HG03159 (cell line): Measurements from ENCODE around the gene WASF2.

ENCODE experiments used
- ATAC-seq: cut with Tn5 transposase; IDR thresholded peaks from one replicate; pipeline ENCODE4 v1.9.1; 2021; ENCODE audit warnings: mild to moderate bottlenecking, moderate library complexity; ENCODE audit not compliant: unreplicated experiment

WASF2 gene

GRCh38 chr1:27522432-27523336, 32.7 kb upstream of the WASF2 start:
- no peak for ATAC-seq

- no peak for ATAC-seq
These were observed 32.0 kb upstream of the WASF2 start for GRCh38 chr1:27521861-27522431.

DNA sequence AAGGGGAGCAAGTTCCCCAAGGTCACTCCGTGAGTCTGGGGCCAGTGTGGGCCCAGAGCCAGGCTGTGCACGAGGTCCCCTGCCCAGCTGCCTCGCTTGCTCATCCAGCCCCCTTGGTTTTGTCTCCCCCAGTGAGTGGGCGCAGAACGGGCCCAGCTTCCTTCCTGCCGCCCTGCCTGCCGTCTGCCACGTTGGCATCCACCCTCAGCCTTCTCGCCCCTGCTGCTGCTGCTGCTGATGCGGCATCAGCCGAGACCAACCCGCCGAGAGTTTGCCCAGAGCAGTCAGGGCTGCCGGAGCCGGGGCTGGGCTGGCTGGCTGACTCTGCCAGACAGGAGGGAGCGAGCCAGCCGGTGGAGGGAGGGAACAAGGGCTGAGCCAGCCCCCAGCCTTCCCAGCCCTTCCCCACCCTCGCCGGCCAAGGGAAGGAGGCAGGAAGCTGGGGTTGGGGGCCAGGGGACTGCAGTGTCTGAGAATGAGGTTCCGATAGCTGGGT, 31.4 kb upstream of the WASF2 start:
- ATAC-seq: no peak

DNA sequence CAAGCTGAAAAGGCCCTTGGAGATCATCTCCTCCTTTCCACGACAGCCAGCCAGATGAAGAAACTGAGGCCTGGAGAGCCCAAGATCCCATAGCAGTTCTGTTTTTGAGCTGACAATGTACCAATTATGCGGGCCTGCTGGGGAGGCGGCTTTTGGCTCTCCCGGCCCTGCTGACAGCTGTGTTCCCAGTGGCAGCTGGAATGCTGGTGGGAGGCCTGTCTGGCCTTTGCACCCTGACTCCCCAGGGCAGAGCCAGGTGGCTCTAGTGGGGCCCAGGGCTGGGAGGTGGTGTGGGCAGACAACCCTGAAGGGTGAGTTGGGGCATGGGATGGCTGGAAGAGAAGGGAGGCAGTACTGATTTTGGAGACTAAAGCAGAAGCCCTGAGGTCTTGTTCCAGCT, 30.7 kb upstream of the WASF2 start:
- no peak for ATAC-seq

- no peak for ATAC-seq
These were observed 29.6 kb upstream of the WASF2 start for GRCh38 chr1:27519331-27520258.

- no peak for ATAC-seq
These were observed 28.8 kb upstream of the WASF2 start for GRCh38 chr1:27518808-27519207.

- no peak for ATAC-seq
These were observed 28.1 kb upstream of the WASF2 start for GRCh38 chr1:27517907-27518718.

- no peak for ATAC-seq
These were observed 27.3 kb upstream of the WASF2 start for GRCh38 chr1:27517301-27517700.

- ATAC-seq: no peak
These were observed 25.7 kb upstream of the WASF2 start for GRCh38 chr1:27515626-27516025.

GRCh38 chr1:27513958-27514357, 24.0 kb upstream of the WASF2 start:
- no peak for ATAC-seq

DNA sequence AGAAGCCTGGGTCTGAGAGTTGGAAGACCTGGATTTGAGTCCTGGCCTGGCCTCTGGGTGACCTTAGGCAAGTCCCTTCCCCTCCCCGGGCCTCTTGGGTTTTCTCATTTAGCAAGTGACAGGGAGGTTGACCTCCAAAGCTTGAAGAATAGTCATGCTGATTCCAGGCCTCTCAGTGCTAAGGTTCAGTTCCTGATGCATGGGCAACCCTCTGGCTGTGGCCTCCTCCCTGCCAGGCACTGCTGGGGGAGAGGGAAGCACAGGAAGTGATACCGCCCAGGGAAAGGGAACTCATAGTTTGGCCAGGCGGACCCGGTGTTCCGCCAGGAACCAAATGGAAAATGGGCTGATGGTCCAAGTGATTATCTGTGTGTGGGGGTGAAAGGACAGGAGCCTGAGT, 23.6 kb upstream of the WASF2 start:
- no peak for ATAC-seq

DNA sequence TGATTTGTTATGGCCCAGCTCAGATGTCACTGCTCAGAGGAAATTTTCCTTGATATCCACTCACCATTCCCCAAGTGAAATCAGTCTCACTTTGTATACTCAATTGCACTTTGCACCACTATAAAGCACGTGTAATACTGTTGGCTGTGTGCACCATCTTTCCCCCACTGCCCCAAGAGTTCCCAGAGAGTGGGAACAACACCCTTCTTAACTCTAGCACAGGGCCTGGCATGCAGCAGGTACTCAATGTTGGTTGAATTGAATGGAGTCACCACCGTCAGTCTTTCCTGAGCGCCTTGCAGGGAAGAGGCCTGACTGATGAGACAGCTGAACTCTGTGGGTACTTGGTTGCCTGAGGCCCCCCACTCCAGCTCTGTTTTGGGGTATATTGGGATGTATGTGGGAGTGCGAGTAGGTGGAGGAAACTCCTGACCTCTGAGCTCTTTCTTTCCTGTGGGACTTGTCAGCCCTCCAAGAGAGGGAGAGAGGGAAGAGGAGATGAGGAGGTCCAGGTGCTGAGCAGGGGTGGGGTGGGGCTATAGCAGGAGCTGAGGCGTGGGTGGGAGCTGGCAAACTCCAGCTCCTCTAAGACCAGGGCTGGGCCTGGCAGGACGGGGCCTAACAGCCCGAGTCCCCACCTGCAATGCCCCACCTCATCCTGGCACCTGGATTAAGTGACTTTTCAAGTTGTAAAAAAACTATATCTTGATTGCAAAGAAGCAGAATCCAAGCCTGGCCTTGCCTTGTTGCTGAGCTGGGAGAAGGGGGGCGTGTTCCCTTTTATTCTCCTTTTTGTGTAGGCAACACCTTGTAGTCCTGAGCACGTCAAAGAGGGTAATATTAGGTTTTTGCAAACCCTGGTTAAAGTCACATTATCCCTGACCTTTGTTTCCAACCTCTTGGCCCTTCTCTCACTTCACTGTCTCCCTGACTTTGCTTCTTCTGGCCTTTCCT, 19.4 kb upstream of the WASF2 start:
- ATAC-seq: no peak

- no peak for ATAC-seq
These were observed 18.1 kb upstream of the WASF2 start for GRCh38 chr1:27507960-27508665.

DNA sequence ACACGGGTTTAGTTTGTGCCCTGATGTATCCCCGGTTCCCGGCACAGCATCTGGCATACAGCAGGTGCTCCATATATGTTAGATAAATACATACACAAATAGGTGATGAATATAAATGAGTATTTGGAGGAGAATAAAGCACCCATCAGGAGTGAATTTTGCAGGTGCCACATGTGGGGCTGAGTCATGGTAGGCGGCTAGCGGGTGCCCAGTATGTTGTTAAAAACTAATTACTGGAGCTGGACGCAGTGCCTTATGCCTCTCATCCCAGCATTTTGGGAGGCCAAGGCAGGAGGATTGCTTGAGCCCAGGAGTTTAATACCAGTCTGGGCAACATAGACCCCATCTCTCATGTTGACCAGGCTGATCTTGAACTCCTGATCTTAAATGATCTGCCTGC, 16.7 kb upstream of the WASF2 start:
- no peak for ATAC-seq

DNA sequence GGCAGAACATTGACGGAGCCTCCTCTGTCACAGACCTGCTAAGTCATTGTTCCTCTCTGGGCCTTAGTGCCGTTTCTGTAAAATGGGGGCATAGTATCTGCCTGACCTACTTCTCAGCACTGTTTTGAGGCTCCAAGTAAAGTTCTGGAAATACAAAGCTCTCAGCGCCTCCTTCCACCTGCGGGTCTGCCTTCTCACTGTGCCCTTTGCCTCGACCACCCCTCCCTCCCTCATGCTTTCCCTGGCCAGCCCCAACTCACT, 15.4 kb upstream of the WASF2 start:
- ATAC-seq: no peak

DNA sequence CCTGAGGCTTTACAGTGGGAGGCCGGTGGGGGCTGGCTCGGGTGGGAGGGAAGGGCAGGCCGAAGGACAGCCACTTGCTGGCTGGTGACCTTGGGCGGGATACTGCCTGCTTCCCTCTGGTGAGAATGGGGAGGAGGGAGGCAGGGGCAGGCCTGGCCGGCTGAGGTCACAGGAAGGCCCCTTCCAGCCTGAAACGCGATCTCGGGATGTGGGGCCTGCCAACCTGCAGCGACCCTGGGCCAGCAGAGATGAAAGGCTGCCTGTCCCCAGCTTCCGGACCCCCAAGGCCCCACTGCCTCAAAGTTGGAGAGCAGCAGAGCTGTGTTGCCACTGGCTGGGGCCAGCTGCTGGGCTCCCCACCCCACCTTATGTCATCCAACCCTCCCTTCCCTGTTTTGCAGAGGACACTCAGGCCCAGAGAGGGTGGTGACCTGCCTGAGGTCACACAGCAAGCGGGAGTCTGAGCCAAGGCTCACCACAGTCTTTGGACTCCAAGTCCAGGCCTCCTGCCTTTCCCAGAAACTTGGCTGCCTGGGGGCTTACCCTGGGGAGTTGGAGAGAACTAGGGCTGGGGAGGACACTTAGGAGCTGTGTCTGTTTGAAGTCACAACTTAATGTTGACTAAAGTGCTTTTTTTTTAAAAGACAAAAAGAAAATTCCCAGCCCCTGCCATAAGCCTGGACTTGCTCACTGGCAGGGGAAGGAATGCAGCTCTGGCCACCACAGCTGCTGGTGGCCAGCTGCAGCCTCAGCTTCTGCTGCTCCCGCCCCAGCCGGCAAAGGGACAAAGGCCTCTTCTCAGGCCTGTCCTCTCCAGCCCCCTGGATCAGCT, 14.8 kb upstream of the WASF2 start:
- no peak for ATAC-seq

GRCh38 chr1:27503844-27504587, 14.0 kb upstream of the WASF2 start:
- ATAC-seq: no peak
